ENCODE data around the gene C17orf100.

The C17orf100 gene

GRCh38 chr17:6700948-6701307 lies 49.4 kb downstream of the C17orf100 start:
- no peak overlapping the region for H3K9ac ChIP-seq (ENCODE audit: low read length)
- H3K4me1 ChIP-seq (ENCODE audit: control insufficient read depth, low read depth, low read length), result no peaks in the 10 kb centered on the region
- H3K27me3 ChIP-seq (ENCODE audit: control insufficient read depth, insufficient read depth, low read length), result no peaks in the 10 kb centered on the region
- no peak overlapping the region for H3K4me3 ChIP-seq (ENCODE audit: low read length)
- H3K36me3 ChIP-seq (ENCODE audit: control insufficient read depth, low read depth, low read length), result no peaks in the 10 kb centered on the region
- H3K9me3 ChIP-seq (ENCODE audit: control insufficient read depth, low read depth, low read length), result no peaks in the 10 kb centered on the region
- H3K27ac ChIP-seq (ENCODE audit: low read length), result no peak overlapping the region

- Histone ChIP-seq H3K36me3 (ENCODE audit: control insufficient read depth, low read depth, low read length) (no peaks in the 10 kb centered on the region), H3K27me3 (ENCODE audit: control insufficient read depth, insufficient read depth, low read length) (no peaks in the 10 kb centered on the region), H3K9me3 (ENCODE audit: control insufficient read depth, low read depth, low read length) (no peaks in the 10 kb centered on the region), H3K4me1 (ENCODE audit: control insufficient read depth, low read depth, low read length) (no peaks in the 10 kb centered on the region), H3K4me3 (ENCODE audit: low read length) (no peak overlapping the region), H3K9ac (ENCODE audit: low read length) (no peak overlapping the region), H3K27ac (ENCODE audit: low read length) (no peak overlapping the region)
Observed at GRCh38 chr17:6701719-6702118, 50.2 kb downstream of the C17orf100 start.

DNA sequence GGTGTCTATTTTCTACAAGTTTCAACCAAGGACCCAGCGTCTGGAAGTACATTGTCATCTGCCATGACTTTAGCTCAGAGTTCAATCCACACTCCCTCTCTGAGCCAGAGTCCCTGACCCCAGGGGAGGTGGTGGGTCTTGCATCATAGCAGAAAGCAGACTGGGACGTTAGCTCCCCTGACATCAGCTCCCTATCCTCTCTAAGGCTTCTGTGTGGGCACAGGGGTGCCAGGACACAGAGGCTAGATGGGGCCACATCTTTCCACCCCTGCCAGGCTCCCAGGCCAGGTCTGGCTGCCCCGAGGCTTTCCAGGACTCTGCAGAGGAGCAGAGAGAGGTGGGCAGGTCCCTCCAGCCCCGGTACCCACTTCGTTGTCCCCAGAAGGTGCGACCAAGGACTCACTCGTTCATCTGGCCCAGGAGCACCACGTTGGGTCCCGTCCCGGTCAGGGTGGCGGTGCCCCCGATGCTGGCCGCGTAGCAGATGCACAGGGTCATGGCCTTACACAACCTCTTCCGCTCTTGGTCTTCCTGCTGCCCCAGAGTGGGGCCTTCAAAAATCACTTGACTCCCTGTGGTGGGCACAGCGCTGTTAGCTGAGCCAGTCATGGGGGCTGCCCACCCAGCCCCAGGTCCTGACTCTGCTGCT lies 51.1 kb downstream of the C17orf100 start:
- H3K9me3 ChIP-seq (ENCODE audit: control insufficient read depth, low read depth, low read length), result no peaks in the 10 kb centered on the region
- no peaks in the 10 kb centered on the region for H3K4me1 ChIP-seq (ENCODE audit: control insufficient read depth, low read depth, low read length)
- no peak overlapping the region for H3K4me3 ChIP-seq (ENCODE audit: low read length)
- no peaks in the 10 kb centered on the region for H3K36me3 ChIP-seq (ENCODE audit: control insufficient read depth, low read depth, low read length)
- H3K27me3 ChIP-seq (ENCODE audit: control insufficient read depth, insufficient read depth, low read length), result no peaks in the 10 kb centered on the region
- no peak overlapping the region for H3K27ac ChIP-seq (ENCODE audit: low read length)
- H3K9ac ChIP-seq (ENCODE audit: low read length), result no peak overlapping the region

Measured in iPS-18a (cell line).